ENCODE results near the gene RNASEH1.

DNA sequence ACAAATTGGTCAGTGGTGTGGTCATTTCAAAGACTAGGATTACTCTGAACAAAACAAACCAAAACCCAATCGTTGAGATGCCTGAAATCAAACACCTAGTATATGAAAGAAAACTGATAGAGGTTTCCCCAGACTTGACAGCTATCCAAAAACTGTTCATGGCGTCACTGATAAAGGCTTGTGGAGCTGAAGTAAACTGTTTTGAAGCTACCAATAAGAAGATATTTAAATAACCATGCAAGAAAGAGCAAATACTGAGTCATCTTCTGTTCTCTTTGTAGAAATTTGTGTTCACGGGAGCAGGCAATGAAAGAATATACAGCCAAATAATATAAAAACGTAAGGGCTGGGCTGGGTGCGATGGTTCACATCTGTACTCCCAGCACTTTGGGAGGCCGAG lies 29.3 kb upstream of the RNASEH1 start:
- TF ChIP-seq, protein P1, sequence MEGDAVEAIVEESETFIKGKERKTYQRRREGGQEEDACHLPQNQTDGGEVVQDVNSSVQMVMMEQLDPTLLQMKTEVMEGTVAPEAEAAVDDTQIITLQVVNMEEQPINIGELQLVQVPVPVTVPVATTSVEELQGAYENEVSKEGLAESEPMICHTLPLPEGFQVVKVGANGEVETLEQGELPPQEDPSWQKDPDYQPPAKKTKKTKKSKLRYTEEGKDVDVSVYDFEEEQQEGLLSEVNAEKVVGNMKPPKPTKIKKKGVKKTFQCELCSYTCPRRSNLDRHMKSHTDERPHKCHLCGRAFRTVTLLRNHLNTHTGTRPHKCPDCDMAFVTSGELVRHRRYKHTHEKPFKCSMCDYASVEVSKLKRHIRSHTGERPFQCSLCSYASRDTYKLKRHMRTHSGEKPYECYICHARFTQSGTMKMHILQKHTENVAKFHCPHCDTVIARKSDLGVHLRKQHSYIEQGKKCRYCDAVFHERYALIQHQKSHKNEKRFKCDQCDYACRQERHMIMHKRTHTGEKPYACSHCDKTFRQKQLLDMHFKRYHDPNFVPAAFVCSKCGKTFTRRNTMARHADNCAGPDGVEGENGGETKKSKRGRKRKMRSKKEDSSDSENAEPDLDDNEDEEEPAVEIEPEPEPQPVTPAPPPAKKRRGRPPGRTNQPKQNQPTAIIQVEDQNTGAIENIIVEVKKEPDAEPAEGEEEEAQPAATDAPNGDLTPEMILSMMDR (IDR thresholded peaks at IDR 0.05; ENCODE audit: insufficient read depth, low read length, poor library complexity, severe bottlenecking), result no peak
- no peak for TF ChIP-seq EZH2phosphoT487 (conservative IDR thresholded peaks at IDR 0.05; ENCODE audit: low read length)

All from SU-DHL-6 (cell line).